K562 (cell line): ENCODE data around the gene KRTAP1-3. TPM values are rescaled to one million over a fixed set of nuclear protein-coding genes. Genes with fewer than 3 reads are reported as not detected.

Experiments used
- ATAC-seq: fragments of 200-7000 bp; cut with Tn5 transposase; 3 replicates; pipeline ENCODE4 v1.9.1; 2020; ENCODE audit warnings: moderate library complexity
- BruUV-seq: library from RNA; stranded (reverse); fragments of 400-500 nt; replicated peaks from 2 replicates; lab custom pipeline; 2021; lab: Mats Ljungman, UMichigan
- CTCF ChIA-PET: fragments of 300-600 bp; formaldehyde crosslinking; extraction: SDS; loops from one replicate; lab custom pipeline; 2021; ENCODE audit warnings: low intra/inter-chr PET ratio; lab: Yijun Ruan, JAX
- POLR2A ChIA-PET: fragments of 300-600, 350-650 bp; sonication (Branson Sonifier 250); formaldehyde crosslinking; extraction: SDS; loops from one replicate; lab custom pipeline; 2021; ENCODE audit warnings: antibody characterized with exemption, inconsistent platforms; lab: Yijun Ruan, JAX
- DNase-seq, 4 experiments: peaks; one replicate each; pipeline versions ENCODE4 v3.0.0 to v3.0.0-alpha.2; 2011 to 2018; ENCODE audit warnings: low spot score in 3 of 4, mixed read lengths in 3 of 4; ENCODE audit errors: extremely low read depth in 1 of 4
- FAIRE-seq: peaks from 2 replicates; lab custom pipeline; 2011; peaks lifted over from hg19 to GRCh38; lab: Jason Lieb, UNC
- H2AFZ ChIP-seq: 2 replicates; pipeline ENCODE4 v1.6.0; 2011; ENCODE audit warnings: low read depth, low read length, control low read depth, inconsistent platforms
- H3K27ac ChIP-seq: fragments of 200-600 bp; 3 replicates; pipeline ENCODE4 v1.8.0; 2011; ENCODE audit warnings: low read depth, mild to moderate bottlenecking, control low read depth, inconsistent platforms, low read length, moderate library complexity, mixed read lengths; ENCODE audit errors: extremely low read depth
- H3K27me3 ChIP-seq, 2 experiments: fragments of 300-600 bp in 1 of 2; 2 replicates in 1 of 2; 3 replicates in 1 of 2; pipeline versions ENCODE4 v1.6.0 to v1.8.0; 2011; ENCODE audit warnings: inconsistent platforms in 2 of 2, low read length in 2 of 2, mild to moderate bottlenecking in 1 of 2, mixed read lengths in 1 of 2, moderate library complexity in 1 of 2; ENCODE audit not compliant: control insufficient read depth in 2 of 2, insufficient read depth in 2 of 2
- H3K36me3 ChIP-seq: fragments of 300-600 bp; 3 replicates; pipeline ENCODE4 v1.8.0; 2011; ENCODE audit warnings: mild to moderate bottlenecking, low read length, inconsistent platforms; ENCODE audit not compliant: control insufficient read depth, insufficient read depth
- H3K4me1 ChIP-seq, 2 experiments: fragments of 200-600 bp in 1 of 2; replicated peaks in 1 of 2; 2 replicates in 1 of 2; 3 replicates in 1 of 2; pipeline versions ENCODE4 v1.5.1 to v1.8.0; 2011; ENCODE audit warnings: inconsistent platforms in 2 of 2, low read length in 2 of 2, mild to moderate bottlenecking in 1 of 2, mixed read lengths in 1 of 2, moderate library complexity in 1 of 2; ENCODE audit not compliant: control insufficient read depth in 2 of 2, insufficient read depth in 2 of 2
- H3K4me2 ChIP-seq: 2 replicates; pipeline ENCODE4 v1.6.1; 2011; ENCODE audit warnings: low read length, control low read depth, inconsistent platforms, mixed read lengths; ENCODE audit not compliant: insufficient read depth
- H3K4me3 ChIP-seq: fragments of 200-600 bp; sonication (generic), shearing (Covaris generic); 2 replicates; pipeline ENCODE4 v1.5.1; 2016; ENCODE audit warnings: control low read depth, inconsistent platforms
- H3K79me2 ChIP-seq: fragments of 200-600 bp; 3 replicates; pipeline ENCODE4 v1.8.0; 2011; ENCODE audit warnings: low read length, inconsistent platforms; ENCODE audit not compliant: control insufficient read depth, insufficient read depth
- H3K9ac ChIP-seq, 2 experiments: 2 replicates each; pipeline versions ENCODE4 v1.6.0 to v1.6.1; 2011; ENCODE audit warnings: low read depth in 2 of 2, low read length in 2 of 2, control low read depth in 1 of 2, inconsistent platforms in 1 of 2, mild to moderate bottlenecking in 1 of 2, mixed read lengths in 1 of 2; ENCODE audit not compliant: insufficient read depth in 1 of 2
- H3K9me1 ChIP-seq: one replicate; pipeline ENCODE4 v1.6.0; 2011; ENCODE audit warnings: inconsistent platforms, mild to moderate bottlenecking, low read length, moderate library complexity; ENCODE audit not compliant: control insufficient read depth, insufficient read depth
- H3K9me3 ChIP-seq: replicated peaks from 2 replicates; pipeline ENCODE4 v1.5.1; 2011; ENCODE audit warnings: low read depth, low read length, inconsistent platforms; ENCODE audit not compliant: control insufficient read depth, insufficient read depth
- H4K20me1 ChIP-seq: replicated peaks from 2 replicates; pipeline ENCODE4 v1.6.1; 2011; ENCODE audit warnings: low read length, inconsistent platforms, mixed read lengths; ENCODE audit not compliant: control insufficient read depth, insufficient read depth
- CREBBP ChIP-seq: IDR thresholded peaks from one replicate; pipeline ENCODE4 v1.6.1; 2012; ENCODE audit warnings: low read depth, mild to moderate bottlenecking, control low read depth, inconsistent platforms, low read length
- DIDO1 ChIP-seq: fragments of 450-650 bp; IDR thresholded peaks from 2 replicates; pipeline ENCODE4 v1.6.1; 2016; ENCODE audit warnings: low read depth, missing biosample characterization, missing genetic modification characterization
- ETV1 ChIP-seq: fragments of 450-650 bp; conservative IDR thresholded peaks from 2 replicates; pipeline ENCODE4 v1.6.1; 2016; ENCODE audit warnings: missing genetic modification characterization, control low read depth, low read depth, missing compliant biosample characterization
- MTF1 ChIP-seq: fragments of 250-450 bp; sonication (Bioruptor Pico); IDR thresholded peaks from 2 replicates; pipeline ENCODE4 v1.9.0; 2021; ENCODE audit warnings: moderate library complexity, mild to moderate bottlenecking, inconsistent platforms, borderline replicate concordance
- ZNF717 ChIP-seq: fragments of 250-450 bp; sonication (Bioruptor Pico); IDR thresholded peaks from 2 replicates; pipeline ENCODE4 v1.5.0; 2021
- ZNF764 ChIP-seq: fragments of 250-450 bp; sonication (Bioruptor Pico); IDR thresholded peaks from 2 replicates; pipeline ENCODE4 v1.4.0; 2020; ENCODE audit warnings: low read depth, mild to moderate bottlenecking, moderate library complexity
- WGBS: fragments of 100-300 bp; shearing (Covaris generic); methylation state at CpG from one replicate; pipeline ENCODE4 v1.1.6; 2016; ENCODE audit warnings: low coverage, mixed read lengths; ENCODE audit not compliant: insufficient coverage; ENCODE audit errors: missing lambda C conversion rate; 5-methylcytosine and 5-hydroxymethylcytosine counted together
- in situ Hi-C: fragments of 300-500 bp; cut with MboI; formaldehyde crosslinking; loops from 4 replicates; pipeline ENCODE4 v1.15.0; 2018; ENCODE audit warnings: inconsistent platforms, mixed read lengths
- intact Hi-C: fragments of 100-400 bp; cut with micrococcal nuclease; formaldehyde crosslinking; loops from 2 replicates; pipeline ENCODE4 v1.14.2; 2022
- polyA plus RNA-seq, 8 experiments: library from polyadenylated mRNA; depleted of rRNA in 4 of 8; stranded (reverse) in 5 of 8; unstranded in 3 of 8; fragments of >200 nt; fragmentation: Nextera tagmentation in 2 of 8; fragmentation: Illumina TruSeq in 1 of 8; extraction: Ambion mirVana in 2 of 8; extraction: Trizol in 1 of 8; gene quantifications; 2 replicates each; pipeline versions ENCODE4 v1.2.1 to v1.2.3, GENCODE V29; 2011 to 2014; ENCODE audit warnings: inconsistent platforms in 1 of 8, missing spikeins in 1 of 8
- total RNA-seq, 7 experiments: library from RNA; depleted of rRNA in 6 of 7; stranded (reverse); fragments of >200 nt in 6 of 7; fragmentation: Illumina TruSeq in 2 of 7; extraction: Trizol in 2 of 7; gene quantifications; 2 replicates each; pipeline versions ENCODE4 v1.2.1 to v1.2.3, GENCODE V29; 2011 to 2021; ENCODE audit warnings: low replicate concordance in 1 of 7
- TF ChIP-seq, protein P1 (sequence below): sonication (generic); formaldehyde crosslinking; IDR thresholded peaks from 2 replicates; pipeline ENCODE4 v1.8.1; 2023; ENCODE audit warnings: mild to moderate bottlenecking, missing genetic modification reagents
- TF ChIP-seq, protein P2 (sequence below): fragments of 450-650 bp; formaldehyde crosslinking; IDR thresholded peaks from 2 replicates; pipeline ENCODE4 v1.4.0; 2022; ENCODE audit warnings: mild to moderate bottlenecking, moderate library complexity
- TF ChIP-seq, protein P3 (sequence below): sonication (generic); formaldehyde crosslinking; IDR thresholded peaks from 2 replicates; pipeline ENCODE4 v1.8.1; 2023; ENCODE audit warnings: mild to moderate bottlenecking, missing genetic modification reagents
- TF ChIP-seq, protein P4 (sequence below): sonication (generic); formaldehyde crosslinking; IDR thresholded peaks from 2 replicates; pipeline ENCODE4 v1.8.0; 2022; ENCODE audit warnings: missing genetic modification reagents, mild to moderate bottlenecking, moderate library complexity, borderline replicate concordance

Gene KRTAP1-3
- total and polyA plus RNA-seq, 9 of the 15 experiments (the other 6 are each of a cell fraction or from before 2014, with no cell fraction given) = not detected

DNA sequence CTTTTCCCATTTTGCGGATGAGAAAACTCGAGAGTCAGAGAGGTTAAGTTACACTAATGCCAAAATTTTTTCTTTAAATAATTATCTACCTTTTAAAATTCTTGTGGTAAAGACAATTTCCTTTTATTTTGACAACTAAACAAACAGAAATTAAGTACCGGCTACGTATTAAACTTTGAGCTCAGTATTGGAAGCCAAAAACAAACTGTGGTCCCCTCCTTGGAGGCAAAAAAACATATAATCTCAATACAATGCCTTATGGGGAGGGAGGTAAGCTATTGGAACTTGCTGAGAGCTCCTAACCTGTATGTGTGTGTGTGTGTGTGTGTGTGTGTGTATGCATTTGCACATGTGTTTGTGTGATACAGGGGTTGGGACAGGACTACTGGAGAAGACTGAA, 28.8 kb upstream of the KRTAP1-3 start:
- ATAC-seq (no peak), FAIRE-seq (no peak), DNase-seq (no peak)
- H3K27me3 ChIP-seq = peaks cover 0 to 4% of the 10 kb centered on the region in 2 experiments; a peak in 2 of 5 replicates
- 0% methylated on average over 4 of the region's 4 CpGs for WGBS
- H3K4me2 ChIP-seq = no peak overlapping the region
- H3K27ac ChIP-seq = no peak overlapping the region
- CTCF ChIA-PET = no interaction called here
- H3K9me1 ChIP-seq = no peaks in the 10 kb centered on the region
- intact Hi-C loops = no loop called here
- BruUV-seq = no TSS peak
- no peak overlapping the region for H3K4me3 ChIP-seq
- no peak overlapping the region for H3K9ac ChIP-seq
- no peaks in the 10 kb centered on the region for H3K36me3 ChIP-seq
- H3K9me3 ChIP-seq = no peaks in the 10 kb centered on the region
- no peaks in the 10 kb centered on the region; the same call in 1 of the 2 replicates for H4K20me1 ChIP-seq
- H3K4me1 ChIP-seq = peaks cover 0 to 5% of the 10 kb centered on the region in 2 experiments; a peak in 2 of 5 replicates
- H2AFZ ChIP-seq = no peak overlapping the region
- POLR2A ChIA-PET = no interaction called here
- no peaks in the 10 kb centered on the region for H3K79me2 ChIP-seq
- TF ChIP-seq MTF1 (no peak), DIDO1 (tag) (no peak)
- TF ChIP-seq, protein P1, sequence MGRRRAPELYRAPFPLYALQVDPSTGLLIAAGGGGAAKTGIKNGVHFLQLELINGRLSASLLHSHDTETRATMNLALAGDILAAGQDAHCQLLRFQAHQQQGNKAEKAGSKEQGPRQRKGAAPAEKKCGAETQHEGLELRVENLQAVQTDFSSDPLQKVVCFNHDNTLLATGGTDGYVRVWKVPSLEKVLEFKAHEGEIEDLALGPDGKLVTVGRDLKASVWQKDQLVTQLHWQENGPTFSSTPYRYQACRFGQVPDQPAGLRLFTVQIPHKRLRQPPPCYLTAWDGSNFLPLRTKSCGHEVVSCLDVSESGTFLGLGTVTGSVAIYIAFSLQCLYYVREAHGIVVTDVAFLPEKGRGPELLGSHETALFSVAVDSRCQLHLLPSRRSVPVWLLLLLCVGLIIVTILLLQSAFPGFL = no peak
- in situ Hi-C loops = no loop called here

DNA sequence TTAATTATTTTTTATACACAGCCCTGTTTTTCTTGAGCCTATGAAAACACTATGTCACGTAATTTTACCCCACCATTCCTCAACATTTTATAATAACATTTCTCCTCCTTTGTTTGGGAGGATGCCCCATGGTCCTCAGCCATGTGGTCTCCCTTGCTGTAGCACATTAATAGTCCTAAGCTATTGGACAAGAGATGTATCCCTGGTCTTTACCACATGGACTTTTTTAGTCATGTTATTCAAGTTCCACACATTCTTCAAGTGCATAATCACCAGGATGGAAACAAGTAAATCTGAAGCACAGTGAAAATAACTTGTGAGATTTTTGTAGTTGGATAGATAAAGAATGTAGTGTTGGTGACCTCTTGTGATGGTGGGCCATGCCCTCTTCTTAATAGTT, 27.3 kb upstream of the KRTAP1-3 start:
- ChIA-PET POLR2A (interaction anchor here (0.7 kb wide), 1 partner anchor 592 kb away, joined by 3 read pairs; no protein-coding TSS in a partner anchor), CTCF (no interaction called here)
- Histone ChIP-seq H3K36me3 (no peaks in the 10 kb centered on the region), H2AFZ (no peak overlapping the region), H3K79me2 (no peaks in the 10 kb centered on the region), H4K20me1 (no peaks in the 10 kb centered on the region; the same call in 1 of the 2 replicates), H3K27ac (no peak overlapping the region), H3K9me1 (no peaks in the 10 kb centered on the region), H3K4me2 (no peak overlapping the region), H3K9me3 (no peaks in the 10 kb centered on the region), H3K4me1 (peaks cover 0 to 5% of the 10 kb centered on the region in 2 experiments; a peak in 2 of 5 replicates), H3K4me3 (no peak overlapping the region), H3K9ac (no peak overlapping the region), H3K27me3 (peaks cover 0 to 4% of the 10 kb centered on the region in 2 experiments; a peak in 3 of 5 replicates)
- 0% methylated on average over 1 of the region's 1 CpG for WGBS
- DNase-seq (no peak), FAIRE-seq (no peak), ATAC-seq (no peak)
- in situ Hi-C loops = no loop called here
- intact Hi-C loops = no loop called here
- BruUV-seq = no TSS peak
- TF ChIP-seq ETV1 (tag) (no peak), ZNF764 (CRISPR knock-in tag) (no peak), ZNF717 (no peak), CREBBP (no peak)
- TF ChIP-seq, protein P2, sequence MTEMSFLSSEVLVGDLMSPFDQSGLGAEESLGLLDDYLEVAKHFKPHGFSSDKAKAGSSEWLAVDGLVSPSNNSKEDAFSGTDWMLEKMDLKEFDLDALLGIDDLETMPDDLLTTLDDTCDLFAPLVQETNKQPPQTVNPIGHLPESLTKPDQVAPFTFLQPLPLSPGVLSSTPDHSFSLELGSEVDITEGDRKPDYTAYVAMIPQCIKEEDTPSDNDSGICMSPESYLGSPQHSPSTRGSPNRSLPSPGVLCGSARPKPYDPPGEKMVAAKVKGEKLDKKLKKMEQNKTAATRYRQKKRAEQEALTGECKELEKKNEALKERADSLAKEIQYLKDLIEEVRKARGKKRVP (CRISPR knock-in tag) = no peak
- TF ChIP-seq, protein P3, sequence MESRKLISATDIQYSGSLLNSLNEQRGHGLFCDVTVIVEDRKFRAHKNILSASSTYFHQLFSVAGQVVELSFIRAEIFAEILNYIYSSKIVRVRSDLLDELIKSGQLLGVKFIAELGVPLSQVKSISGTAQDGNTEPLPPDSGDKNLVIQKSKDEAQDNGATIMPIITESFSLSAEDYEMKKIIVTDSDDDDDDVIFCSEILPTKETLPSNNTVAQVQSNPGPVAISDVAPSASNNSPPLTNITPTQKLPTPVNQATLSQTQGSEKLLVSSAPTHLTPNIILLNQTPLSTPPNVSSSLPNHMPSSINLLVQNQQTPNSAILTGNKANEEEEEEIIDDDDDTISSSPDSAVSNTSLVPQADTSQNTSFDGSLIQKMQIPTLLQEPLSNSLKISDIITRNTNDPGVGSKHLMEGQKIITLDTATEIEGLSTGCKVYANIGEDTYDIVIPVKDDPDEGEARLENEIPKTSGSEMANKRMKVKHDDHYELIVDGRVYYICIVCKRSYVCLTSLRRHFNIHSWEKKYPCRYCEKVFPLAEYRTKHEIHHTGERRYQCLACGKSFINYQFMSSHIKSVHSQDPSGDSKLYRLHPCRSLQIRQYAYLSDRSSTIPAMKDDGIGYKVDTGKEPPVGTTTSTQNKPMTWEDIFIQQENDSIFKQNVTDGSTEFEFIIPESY (CRISPR knock-in tag) = no peak
- TF ChIP-seq, protein P4, sequence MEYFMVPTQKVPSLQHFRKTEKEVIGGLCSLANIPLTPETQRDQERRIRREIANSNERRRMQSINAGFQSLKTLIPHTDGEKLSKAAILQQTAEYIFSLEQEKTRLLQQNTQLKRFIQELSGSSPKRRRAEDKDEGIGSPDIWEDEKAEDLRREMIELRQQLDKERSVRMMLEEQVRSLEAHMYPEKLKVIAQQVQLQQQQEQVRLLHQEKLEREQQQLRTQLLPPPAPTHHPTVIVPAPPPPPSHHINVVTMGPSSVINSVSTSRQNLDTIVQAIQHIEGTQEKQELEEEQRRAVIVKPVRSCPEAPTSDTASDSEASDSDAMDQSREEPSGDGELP = no peak
